Measurements from ENCODE around the gene CD38. TPM values are rescaled to one million over a fixed set of nuclear protein-coding genes. Genes with fewer than 3 reads are reported as not detected.

CD38 gene
- total RNA-seq, 2 donors from 2014 or later, result 94.7 to 179 TPM

DNA sequence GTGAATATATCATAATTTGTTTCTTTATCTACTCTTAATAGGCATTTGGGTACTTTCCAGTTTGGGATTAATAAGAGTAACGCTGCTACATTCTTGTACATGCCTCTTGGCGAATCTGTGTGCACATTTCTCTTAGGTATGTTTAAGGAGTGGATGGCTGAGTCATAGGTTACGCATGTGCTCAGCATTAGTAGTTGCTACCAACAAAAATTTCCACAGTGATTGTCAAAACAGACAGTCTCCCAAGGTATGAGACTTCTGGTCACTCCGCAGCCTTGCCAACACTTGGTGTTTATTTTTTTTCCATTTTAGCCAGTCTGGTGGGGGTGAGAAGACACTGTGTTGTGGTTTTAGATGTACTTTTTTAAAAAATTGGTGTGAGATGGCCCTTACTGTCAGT, 115.8 kb downstream of the CD38 start:
- peaks cover 2% of the 10 kb centered on the region for H3K9me3 Mint-ChIP-seq
- H3K27me3 Mint-ChIP-seq, result peaks cover 2 to 3% of the 10 kb centered on the region in 2 donors
- peak in 1 of 2 donors; percentile 15 for ATAC-seq

DNA sequence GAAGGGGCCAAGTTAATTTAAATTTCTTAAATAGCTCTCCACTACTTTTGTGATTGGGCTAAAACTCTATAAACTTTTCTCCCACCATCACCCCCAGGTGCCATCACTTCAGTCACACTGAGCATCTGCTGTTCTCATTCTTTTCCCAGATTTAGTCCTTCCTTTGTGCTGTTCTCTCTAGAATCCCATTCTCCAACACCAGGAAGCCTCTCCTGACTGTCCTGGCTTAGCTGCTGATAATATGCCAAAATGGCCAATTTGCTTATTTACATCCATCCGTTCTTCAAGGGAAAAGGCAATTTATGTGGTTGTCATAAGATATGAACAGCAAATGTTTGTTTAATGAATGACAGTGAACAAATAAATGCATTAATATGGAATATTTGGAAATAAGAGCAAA, 116.3 kb downstream of the CD38 start:
- peaks cover 3 to 7% of the 10 kb centered on the region in 2 donors for H3K27me3 Mint-ChIP-seq
- DNase-seq (ENCODE audit: low spot score) (no peak), ATAC-seq (no peak)
- H3K27ac Mint-ChIP-seq, result no peak overlapping the region
- peaks cover 3% of the 10 kb centered on the region for H3K9me3 Mint-ChIP-seq
- no peaks in the 10 kb centered on the region for H3K36me3 Mint-ChIP-seq
- H3K4me1 Mint-ChIP-seq (ENCODE audit: low read depth in 2 of 2), result peaks cover 0 to 7% of the 10 kb centered on the region in 2 donors
- no peak overlapping the region for H3K4me3 Mint-ChIP-seq

More for the DNA sequence above, 115.8 kb downstream of the CD38 start:
- Mint-ChIP-seq H3K36me3 (no peaks in the 10 kb centered on the region), H3K4me1 (ENCODE audit: low read depth in 2 of 2) (peaks cover 0 to 7% of the 10 kb centered on the region in 2 donors), H3K4me3 (no peak overlapping the region), H3K27ac (no peak overlapping the region)
- no peak for DNase-seq (ENCODE audit: low spot score)

GRCh38 chr4:15894921-15895916, 117.1 kb downstream of the CD38 start:
- Mint-ChIP-seq H3K4me1 (ENCODE audit: low read depth in 2 of 2) (peaks cover 0 to 7% of the 10 kb centered on the region in 2 donors), H3K9me3 (peaks cover 3% of the 10 kb centered on the region), H3K27ac (no peak overlapping the region), H3K4me3 (no peak overlapping the region), H3K27me3 (peaks cover 3 to 11% of the 10 kb centered on the region in 2 donors), H3K36me3 (no peaks in the 10 kb centered on the region)
- DNase-seq (ENCODE audit: low spot score) (no peak), ATAC-seq (peak in 1 of 2 donors; percentile 76)

GRCh38 chr4:15897577-15897976, 119.4 kb downstream of the CD38 start:
- H3K27ac Mint-ChIP-seq, result no peak overlapping the region
- no peak overlapping the region for H3K4me3 Mint-ChIP-seq
- peaks cover 17 to 20% of the 10 kb centered on the region in 2 donors for H3K4me1 Mint-ChIP-seq (ENCODE audit: low read depth in 2 of 2)
- peaks cover 7% of the 10 kb centered on the region for H3K9me3 Mint-ChIP-seq
- no peak for DNase-seq (ENCODE audit: low spot score)
- peaks cover 6 to 23% of the 10 kb centered on the region in 2 donors for H3K27me3 Mint-ChIP-seq
- H3K36me3 Mint-ChIP-seq, result peaks cover 7% of the 10 kb centered on the region
- no peak for ATAC-seq

DNA sequence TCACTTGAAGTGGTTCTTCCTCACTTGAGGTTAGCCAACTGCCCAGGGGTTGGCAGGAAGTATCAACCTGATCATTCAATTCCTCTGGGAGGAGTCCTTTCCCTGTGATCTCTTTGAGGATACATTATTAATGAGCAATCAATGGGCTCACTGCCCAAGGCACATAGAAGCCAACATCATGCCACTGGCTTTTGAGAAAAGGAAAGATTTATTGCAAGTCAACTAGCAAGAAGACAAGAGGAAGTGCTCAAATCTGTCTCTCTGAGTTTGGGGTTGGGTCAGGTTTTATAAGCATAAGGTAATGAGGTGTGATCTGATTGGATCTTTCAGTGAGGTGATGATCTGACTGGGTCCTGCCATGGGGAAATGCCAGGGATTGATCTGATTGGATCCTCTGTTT, 120.8 kb downstream of the CD38 start:
- H3K4me1 Mint-ChIP-seq (ENCODE audit: low read depth in 2 of 2), result peaks cover 28 to 33% of the 10 kb centered on the region in 2 donors

DNA sequence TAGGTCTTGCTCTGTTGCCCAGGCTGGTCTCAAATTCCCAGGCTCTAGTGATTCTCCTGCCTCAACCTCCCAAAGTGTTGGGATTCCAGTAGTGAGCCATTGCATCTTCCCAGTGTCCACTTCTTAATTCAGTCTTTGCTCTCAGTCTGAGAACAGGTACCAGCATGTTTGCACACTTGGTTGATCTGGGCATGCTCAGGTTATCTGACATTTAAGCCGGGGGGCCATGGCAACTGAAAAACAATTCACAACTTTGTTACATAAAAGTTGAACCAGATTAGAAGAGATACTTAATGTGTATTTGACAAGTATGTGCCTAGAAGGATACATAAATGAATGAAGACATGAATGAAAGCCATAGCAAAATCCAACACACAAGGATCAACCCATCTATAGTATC, 121.4 kb downstream of the CD38 start:
- H3K27me3 Mint-ChIP-seq, result peaks cover 7 to 28% of the 10 kb centered on the region in 2 donors
- no peak for ATAC-seq
- H3K9me3 Mint-ChIP-seq, result peaks cover 12% of the 10 kb centered on the region
- H3K27ac Mint-ChIP-seq, result peak overlapping the region in 1 of 2 donors; percentile 3
- DNase-seq (ENCODE audit: low spot score), result no peak
- no peak overlapping the region for H3K4me3 Mint-ChIP-seq
- peaks cover 10% of the 10 kb centered on the region for H3K36me3 Mint-ChIP-seq
- H3K4me1 Mint-ChIP-seq (ENCODE audit: low read depth in 2 of 2), result peaks cover 34 to 39% of the 10 kb centered on the region in 2 donors

More for the DNA sequence above, 120.8 kb downstream of the CD38 start:
- Mint-ChIP-seq H3K36me3 (peaks cover 7% of the 10 kb centered on the region), H3K9me3 (peaks cover 9% of the 10 kb centered on the region), H3K4me3 (no peak overlapping the region), H3K27me3 (peaks cover 6 to 23% of the 10 kb centered on the region in 2 donors), H3K27ac (peak overlapping the region in 1 of 2 donors; percentile 3)
- ATAC-seq (no peak), DNase-seq (ENCODE audit: low spot score) (no peak)

DNA sequence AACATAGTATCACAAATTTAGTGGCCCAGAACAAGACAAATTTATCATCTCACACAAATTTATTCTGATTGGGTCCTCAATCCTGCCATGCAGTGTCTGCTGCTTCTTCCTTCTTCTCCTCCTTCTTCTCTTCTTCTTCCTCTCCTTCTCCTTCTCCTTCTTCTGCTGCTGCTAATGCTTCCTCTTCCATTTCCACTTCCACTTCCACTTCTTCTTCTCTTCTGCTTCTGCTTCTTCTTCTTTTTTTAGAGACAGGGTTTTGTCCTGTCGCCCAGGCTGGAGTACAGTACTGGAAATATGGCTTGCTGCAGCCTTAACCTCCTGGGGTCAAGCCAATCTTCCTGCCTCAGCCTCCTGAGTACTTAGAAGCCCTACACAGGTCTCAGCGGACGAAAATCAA, 122.9 kb downstream of the CD38 start:
- ATAC-seq (no peak), DNase-seq (ENCODE audit: low spot score) (no peak)
- no peak overlapping the region for H3K4me3 Mint-ChIP-seq
- H3K27ac Mint-ChIP-seq, result peak overlapping the region; percentile 4 to 90
- peaks cover 11 to 36% of the 10 kb centered on the region in 2 donors for H3K27me3 Mint-ChIP-seq
- peaks cover 16% of the 10 kb centered on the region for H3K9me3 Mint-ChIP-seq
- peaks cover 39 to 40% of the 10 kb centered on the region in 2 donors for H3K4me1 Mint-ChIP-seq (ENCODE audit: low read depth in 2 of 2)
- H3K36me3 Mint-ChIP-seq, result peaks cover 13% of the 10 kb centered on the region

DNA sequence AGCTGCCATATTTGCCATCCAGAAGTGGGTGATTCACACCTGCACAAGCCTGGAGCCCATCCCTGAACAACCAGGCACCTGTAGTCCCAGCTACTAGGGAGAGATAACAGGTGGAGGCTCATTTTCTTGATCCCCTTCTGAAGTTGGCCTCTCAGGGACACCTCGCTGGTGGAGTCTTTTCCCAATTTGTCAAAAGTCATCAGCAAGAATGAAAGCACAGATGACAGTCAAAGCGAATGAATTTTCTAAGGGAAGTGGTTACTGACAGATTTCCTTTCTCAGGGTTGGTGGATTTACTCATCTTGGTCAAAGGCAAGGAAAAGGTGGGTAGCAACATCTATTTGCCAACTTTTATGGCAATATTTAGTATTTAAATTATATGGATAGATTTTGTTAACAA, 123.9 kb downstream of the CD38 start:
- ATAC-seq (peak; percentile 51 to 86), DNase-seq (ENCODE audit: low spot score) (peak; percentile 70)
- Mint-ChIP-seq H3K27ac (peak overlapping the region; percentile 4 to 90), H3K4me1 (ENCODE audit: low read depth in 2 of 2) (peaks cover 39 to 40% of the 10 kb centered on the region in 2 donors), H3K27me3 (peaks cover 11 to 36% of the 10 kb centered on the region in 2 donors), H3K4me3 (peak overlapping the region; percentile 15), H3K36me3 (peaks cover 13% of the 10 kb centered on the region), H3K9me3 (peaks cover 16% of the 10 kb centered on the region)

DNA sequence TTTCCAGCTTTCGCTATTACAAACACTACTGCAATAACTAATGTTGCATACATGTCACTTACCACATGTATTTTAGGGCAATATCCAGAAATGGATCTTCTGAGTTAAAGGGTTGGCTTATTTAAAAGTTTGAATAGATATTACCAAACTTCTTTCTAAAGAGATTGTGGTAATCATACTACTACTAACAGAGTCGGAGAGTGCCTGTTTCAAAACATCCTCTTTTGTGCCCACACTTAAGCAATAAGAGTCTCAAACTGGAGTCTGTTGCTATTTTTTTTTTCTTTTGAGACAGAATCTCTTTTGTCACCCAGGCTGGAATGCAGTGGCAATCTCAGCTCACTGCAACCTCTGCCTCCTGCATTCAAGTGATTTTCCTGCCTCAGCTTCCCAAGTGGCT, 124.6 kb downstream of the CD38 start:
- DNase-seq (ENCODE audit: low spot score) (no peak), ATAC-seq (peak; percentile 62 to 85)
- Mint-ChIP-seq H3K27ac (peak overlapping the region; percentile 36 to 90), H3K27me3 (peaks cover 11 to 36% of the 10 kb centered on the region in 2 donors), H3K4me3 (peak overlapping the region; percentile 44), H3K36me3 (peaks cover 13% of the 10 kb centered on the region), H3K9me3 (peaks cover 16% of the 10 kb centered on the region), H3K4me1 (ENCODE audit: low read depth in 2 of 2) (peaks cover 39 to 40% of the 10 kb centered on the region in 2 donors)

Other genes starting within 250 kb of the CD38 start
- gene FBXL5, start 123.0 kb upstream of the CD38 start, total RNA-seq, result 10 to 100 TPM; 50.5 to 73.9 TPM
- 10 to 100 TPM; 10.7 to 11.0 TPM for gene FAM200B, start 96.5 kb upstream of the CD38 start, total RNA-seq
- 1 to 10 TPM in 1 of 2 donors, under 1 TPM in 1; 0.39 to 1.5 TPM for gene BST1, start 75.3 kb upstream of the CD38 start, total RNA-seq
- gene FGFBP1, start 160.4 kb downstream of the CD38 start, total RNA-seq, result not detected
- 10 to 100 TPM in 1 of 2 donors, 1 to 10 TPM in 1; 5.1 to 12.4 TPM for gene FGFBP2, start 184.8 kb downstream of the CD38 start, total RNA-seq